Spinal cord (tissue), 10 donors: ENCODE results near the gene CANT1. TPM values are rescaled to one million over a fixed set of nuclear protein-coding genes. Genes with fewer than 3 reads are reported as not detected.

Source experiments
- DNase-seq, 6 donors: peaks; one replicate each; pipeline versions ENCODE4 v3.0.0 to v3.0.0-alpha.2; 2013 to 2015; ENCODE audit warnings: low spot score in 6 of 6, low read depth in 4 of 6
- H3K27ac ChIP-seq: one replicate; pipeline ENCODE4 v1.5.1; 2013; ENCODE audit warnings: low read depth, low read length, control low read depth
- H3K27me3 ChIP-seq: one replicate; pipeline ENCODE4 v1.6.1; 2013; ENCODE audit warnings: low read length; ENCODE audit not compliant: control insufficient read depth, insufficient read depth
- H3K36me3 ChIP-seq: one replicate; pipeline ENCODE4 v1.6.1; 2013; ENCODE audit warnings: low read length; ENCODE audit not compliant: control insufficient read depth, insufficient read depth
- H3K4me1 ChIP-seq: one replicate; pipeline ENCODE4 v1.6.1; 2013; ENCODE audit warnings: low read length; ENCODE audit not compliant: control insufficient read depth, insufficient read depth
- H3K4me3 ChIP-seq: one replicate; pipeline ENCODE4 v1.5.1; 2013; ENCODE audit warnings: low read depth, low read length, control low read depth
- H3K9me3 ChIP-seq: one replicate; pipeline ENCODE4 v1.6.1; 2013; ENCODE audit warnings: low read length; ENCODE audit not compliant: control insufficient read depth, insufficient read depth
- WGBS: methylation state at CpG from one replicate; pipeline ENCODE4 v1.1.5; 2013; ENCODE audit warnings: missing lambda C conversion rate; ENCODE audit not compliant: insufficient coverage; 5-methylcytosine and 5-hydroxymethylcytosine counted together
- long read RNA-seq, 4 donors: transcript quantifications; one replicate each; lab custom pipeline, GENCODE V29; 2026
- polyA plus RNA-seq, 2 donors: library from polyadenylated mRNA; unstranded; fragments of 120-200 nt; gene quantifications; one replicate each; pipeline ENCODE4 v1.2.1, GENCODE V29; 2013; ENCODE audit not compliant: insufficient read length in 2 of 2
- total RNA-seq, 2 donors: library from RNA; depleted of rRNA in 1 of 2; stranded (reverse); fragments of 120-200 nt in 1 of 2; fragments of >200 nt in 1 of 2; gene quantifications; one replicate each; pipeline versions ENCODE4 v1.2.3 to v1.2.4, GENCODE V29; 2013 to 2014
- donor health status: healthy.

Gene CANT1
- total RNA-seq (10 to 100 TPM; 23.6 to 29.8 TPM), polyA plus RNA-seq (10 to 100 TPM; 31.9 to 38.8 TPM)
- long read RNA-seq, donor 1, transcript CANT1-202 (5 exons, 3,252 nt): major isoform, 5 of 9 reads
- long read RNA-seq, donor 1, partial matches to known transcripts: 0 of 9 reads
- long read RNA-seq, donor 1, other reads (novel, unspliced or antisense): 0 of 9 reads
- long read RNA-seq, donor 2, partial matches to known transcripts: 0 of 2 reads
- long read RNA-seq, donor 2, other reads (novel, unspliced or antisense): 0 of 2 reads
- long read RNA-seq, donor 3, partial matches to known transcripts: 0 of 2 reads
- long read RNA-seq, donor 3, other reads (novel, unspliced or antisense): 0 of 2 reads
- long read RNA-seq, donor 4, transcript CANT1-202 (5 exons, 3,252 nt): major isoform, 6 of 11 reads
- long read RNA-seq, donor 4, partial matches to known transcripts: 0 of 11 reads
- long read RNA-seq, donor 4, other reads (novel, unspliced or antisense): 0 of 11 reads

GRCh38 chr17:79009397-79010303 is at the start of gene CANT1:
CANT1 (minus strand) TSS chr17:79009764; CDS start chr17:78997622, 12,142 bp downstream.
- Histone ChIP-seq H3K4me1 (peaks cover 32% of the 10 kb centered on the region), H3K36me3 (peaks cover 18% of the 10 kb centered on the region), H3K27me3 (no peaks in the 10 kb centered on the region), H3K4me3 (peak within 1 kb of the TSS; percentile 67), H3K9me3 (no peaks in the 10 kb centered on the region), H3K27ac (peak within 1 kb of the TSS; percentile 64)
- peak; percentile 77 to 97 (median 86) for DNase-seq
- WGBS: 1% methylated on average over 62 of the region's 73 CpGs

GRCh38 chr17:79057737-79058385 is 48.3 kb upstream of the CANT1 start:
- Histone ChIP-seq H3K4me3 (no peak overlapping the region), H3K9me3 (no peaks in the 10 kb centered on the region), H3K36me3 (no peaks in the 10 kb centered on the region), H3K27me3 (no peaks in the 10 kb centered on the region), H3K4me1 (no peaks in the 10 kb centered on the region), H3K27ac (no peak overlapping the region)
- no peak for DNase-seq
- 85% methylated on average over 8 of the region's 10 CpGs for WGBS

GRCh38 chr17:79055197-79055596 is 45.6 kb upstream of the CANT1 start:
- H3K36me3 ChIP-seq: no peaks in the 10 kb centered on the region
- no peaks in the 10 kb centered on the region for H3K4me1 ChIP-seq
- no peaks in the 10 kb centered on the region for H3K27me3 ChIP-seq
- H3K4me3 ChIP-seq: no peak overlapping the region
- no peaks in the 10 kb centered on the region for H3K9me3 ChIP-seq
- no peak for DNase-seq
- H3K27ac ChIP-seq: no peak overlapping the region
- WGBS: no CpG with 5 or more reads among the region's 5 CpGs

- H3K36me3 ChIP-seq: no peaks in the 10 kb centered on the region
- no peaks in the 10 kb centered on the region for H3K4me1 ChIP-seq
- H3K4me3 ChIP-seq: no peak overlapping the region
- 70% methylated on average over 2 of the region's 2 CpGs for WGBS
- no peaks in the 10 kb centered on the region for H3K27me3 ChIP-seq
- no peak for DNase-seq
- H3K27ac ChIP-seq: no peak overlapping the region
- H3K9me3 ChIP-seq: no peaks in the 10 kb centered on the region
Measured at GRCh38 chr17:79054200-79054960, 44.8 kb upstream of the CANT1 start.

- 56% methylated on average over 1 of the region's 2 CpGs for WGBS
- Histone ChIP-seq H3K4me1 (no peaks in the 10 kb centered on the region), H3K36me3 (peaks cover 4% of the 10 kb centered on the region), H3K4me3 (no peak overlapping the region), H3K9me3 (no peaks in the 10 kb centered on the region), H3K27ac (no peak overlapping the region), H3K27me3 (no peaks in the 10 kb centered on the region)
- no peak for DNase-seq
Measured at GRCh38 chr17:79053251-79053925, 43.8 kb upstream of the CANT1 start.

- no peaks in the 10 kb centered on the region for H3K27me3 ChIP-seq
- no CpG with 5 or more reads among the region's 1 CpG for WGBS
- H3K36me3 ChIP-seq: peaks cover 11% of the 10 kb centered on the region
- H3K4me1 ChIP-seq: peaks cover under 1% of the 10 kb centered on the region
- no peak for DNase-seq
- no peaks in the 10 kb centered on the region for H3K9me3 ChIP-seq
- no peak overlapping the region for H3K4me3 ChIP-seq
- no peak overlapping the region for H3K27ac ChIP-seq
Measured at GRCh38 chr17:79052131-79052530, 42.6 kb upstream of the CANT1 start.

- Histone ChIP-seq H3K9me3 (no peaks in the 10 kb centered on the region), H3K4me3 (no peak overlapping the region), H3K36me3 (peaks cover 11% of the 10 kb centered on the region), H3K27me3 (no peaks in the 10 kb centered on the region), H3K27ac (no peak overlapping the region), H3K4me1 (peaks cover 9% of the 10 kb centered on the region)
- DNase-seq: no peak
- WGBS: 92% methylated on average over 3 of the region's 6 CpGs
Measured at GRCh38 chr17:79051306-79051705, 41.7 kb upstream of the CANT1 start.

GRCh38 chr17:79050551-79050950 is 41.0 kb upstream of the CANT1 start:
- Histone ChIP-seq H3K27ac (no peak overlapping the region), H3K36me3 (peaks cover 11% of the 10 kb centered on the region), H3K4me3 (no peak overlapping the region), H3K27me3 (no peaks in the 10 kb centered on the region), H3K9me3 (no peaks in the 10 kb centered on the region), H3K4me1 (peaks cover 16% of the 10 kb centered on the region)
- peak in 1 of 6 donors; percentile 79 for DNase-seq
- WGBS: 59% methylated on average over 6 of the region's 6 CpGs
